HepG2 (cell line): ENCODE results near the gene CADM1. TPM values are rescaled to one million over a fixed set of nuclear protein-coding genes. Genes with fewer than 3 reads are reported as not detected.

Source experiments
- ARID5B ChIP-seq: IDR thresholded peaks from 2 replicates; pipeline ENCODE4 v1.4.0; 2020; ENCODE audit warnings: mild to moderate bottlenecking, missing genetic modification reagents
- BCL6 ChIP-seq: IDR thresholded peaks from 2 replicates; pipeline ENCODE4 v1.6.1; 2016; ENCODE audit warnings: missing genetic modification reagents, missing compliant biosample characterization
- DPF2 ChIP-seq: sonication (generic); formaldehyde crosslinking; IDR thresholded peaks from 2 replicates; pipeline ENCODE4 v1.4.0; 2020; ENCODE audit warnings: mild to moderate bottlenecking, low read depth, missing genetic modification reagents, borderline replicate concordance
- EP300 ChIP-seq, 3 experiments: sonication (generic) in 1 of 3; formaldehyde crosslinking in 1 of 3; IDR thresholded peaks; 2 replicates each; pipeline versions ENCODE4 v1.5.1 to v1.6.1; 2011 to 2020; ENCODE audit warnings: low read depth in 2 of 3, low read length in 2 of 3, borderline replicate concordance in 1 of 3, improper control_type of control experiment in 1 of 3, mild to moderate bottlenecking in 1 of 3, missing genetic modification reagents in 1 of 3, moderate library complexity in 1 of 3
- GRHL1 ChIP-seq: sonication (generic); formaldehyde crosslinking; conservative IDR thresholded peaks from 2 replicates; pipeline ENCODE4 v1.8.0; 2022; ENCODE audit warnings: missing genetic modification reagents
- NCOA2 ChIP-seq: sonication (generic); formaldehyde crosslinking; IDR thresholded peaks from 2 replicates; pipeline ENCODE4 v1.8.0; 2022; ENCODE audit warnings: inconsistent platforms
- NCOA5 ChIP-seq: sonication (generic); formaldehyde crosslinking; IDR thresholded peaks from 2 replicates; pipeline ENCODE4 v1.4.0; 2020; ENCODE audit warnings: missing genetic modification reagents
- NCOR1 ChIP-seq: fragments of 200-600 bp; sonication (generic); IDR thresholded peaks from 2 replicates; pipeline ENCODE4 v1.7.0; 2017; ENCODE audit warnings: antibody characterized with exemption, low read length, borderline replicate concordance
- NFIC ChIP-seq: IDR thresholded peaks from 2 replicates; pipeline ENCODE4 v1.6.1; 2012; ENCODE audit warnings: mild to moderate bottlenecking, low read length, inconsistent platforms
- NR2F2 ChIP-seq: IDR thresholded peaks from 2 replicates; pipeline ENCODE4 v1.6.1; 2012; ENCODE audit warnings: low read depth, inconsistent platforms, borderline replicate concordance
- PAXIP1 ChIP-seq: sonication (generic); formaldehyde crosslinking; conservative IDR thresholded peaks from 2 replicates; pipeline ENCODE4 v1.4.0; 2020; ENCODE audit warnings: mild to moderate bottlenecking, missing genetic modification reagents, moderate library complexity
- RBM22 ChIP-seq: fragments of 200-400 bp; formaldehyde crosslinking; optimal IDR thresholded peaks from 2 replicates; pipeline ENCODE3; 2017; ENCODE audit warnings: mild to moderate bottlenecking, low read length, moderate library complexity
- SOX13 ChIP-seq, 3 experiments: fragments of 450-650 bp in 1 of 3; sonication (generic) in 1 of 3; formaldehyde crosslinking in 1 of 3; IDR thresholded peaks in 2 of 3; conservative IDR thresholded peaks in 1 of 3; 2 replicates each; pipeline versions ENCODE4 v1.5.0 to v1.6.1; 2016 to 2020; ENCODE audit warnings: antibody characterized with exemption in 1 of 3, mild to moderate bottlenecking in 1 of 3, missing compliant biosample characterization in 1 of 3, missing genetic modification reagents in 1 of 3, moderate library complexity in 1 of 3
- TBX2 ChIP-seq: sonication (generic); formaldehyde crosslinking; IDR thresholded peaks from 2 replicates; pipeline ENCODE4 v1.5.0; 2020; ENCODE audit warnings: missing genetic modification reagents, mild to moderate bottlenecking, borderline replicate concordance
- ZBTB37 ChIP-seq: sonication (generic); formaldehyde crosslinking; IDR thresholded peaks from 2 replicates; pipeline ENCODE4 v1.4.0; 2020; ENCODE audit warnings: mild to moderate bottlenecking, missing genetic modification reagents
- ZNF367 ChIP-seq: sonication (generic); formaldehyde crosslinking; IDR thresholded peaks from 2 replicates; pipeline ENCODE4 v1.4.0; 2020; ENCODE audit warnings: missing genetic modification reagents, borderline replicate concordance
- ZNF576 ChIP-seq: sonication (generic); formaldehyde crosslinking; IDR thresholded peaks from 2 replicates; pipeline ENCODE4 v1.4.0; 2020; ENCODE audit warnings: mild to moderate bottlenecking, missing genetic modification reagents
- polyA plus RNA-seq, 8 experiments: library from polyadenylated mRNA; depleted of rRNA in 3 of 8; stranded (reverse) in 7 of 8; unstranded in 1 of 8; fragments of >200 nt; fragmentation: Illumina TruSeq in 4 of 8; extraction: Trizol in 4 of 8; gene quantifications; 2 replicates each; pipeline versions ENCODE4 v1.2.1 to v1.2.3, GENCODE V29; 2011 to 2016; ENCODE audit warnings: low read depth in 4 of 8, missing spikeins in 1 of 8, mixed read lengths in 1 of 8; ENCODE audit not compliant: insufficient read depth in 1 of 8
- total RNA-seq, 5 experiments: library from RNA; depleted of rRNA; stranded (reverse); fragments of >200 nt; fragmentation: Illumina TruSeq; extraction: Trizol; gene quantifications; 2 replicates each; pipeline ENCODE4 v1.2.3, GENCODE V29; 2016; ENCODE audit warnings: low read depth in 1 of 5

CADM1 gene
- total and polyA plus RNA-seq, 2 of the 13 experiments (the other 11 are each of a cell fraction or from before 2014, with no cell fraction given): 71.3 to 122 TPM

GRCh38 chr11:115497303-115497702, 6.9 kb downstream of the CADM1 start (continued):
- 0 out of 2 replicates have a peak, but pooled peaks have one; percentile 25 for TF ChIP-seq PAXIP1 (CRISPR knock-in tag)
- no peak for TF ChIP-seq ZNF576 (CRISPR knock-in tag)
- TF ChIP-seq NFIC: no peak; the same call in 1 of the 2 replicates
- peak in 1 of 2 experiments; percentile 56; a peak in 1 of 4 replicates for TF ChIP-seq EP300 (IDR thresholded peaks at IDR 0.05; ENCODE audit: low read depth in 2 of 2, low read length in 2 of 2)
- TF ChIP-seq EP300 (CRISPR knock-in tag; IDR thresholded peaks at IDR 0.05; ENCODE audit: borderline replicate concordance): no peak
- TF ChIP-seq ZBTB37 (CRISPR knock-in tag): peak; percentile 43; the same call in 1 of the 2 replicates
- no peak for TF ChIP-seq GRHL1 (CRISPR knock-in tag)
- TF ChIP-seq NCOA2 (CRISPR knock-in tag): peak; percentile 57; the same call in 1 of the 2 replicates
- peak; percentile 34; the same call in 1 of the 2 replicates for TF ChIP-seq NCOR1
- peak; percentile 69; the same call in 1 of the 2 replicates for TF ChIP-seq NR2F2
- peak; percentile 77 for TF ChIP-seq ARID5B (CRISPR knock-in tag)
- no peak for TF ChIP-seq ZNF367
- TF ChIP-seq BCL6: peak; percentile 66
- TF ChIP-seq TBX2 (CRISPR knock-in tag): peak; percentile 53; the same call in 1 of the 2 replicates
- TF ChIP-seq DPF2: no peak
- TF ChIP-seq NCOA5: no peak
- TF ChIP-seq SOX13 (IDR thresholded peaks at IDR 0.05): no peak
- peak in 1 of 2 experiments; percentile 51; a peak in 1 of 4 replicates for TF ChIP-seq SOX13 (CRISPR knock-in tag; conservative IDR thresholded peaks at IDR 0.05 in 1 of 2, IDR thresholded peaks at IDR 0.05 in 1 of 2)
- TF ChIP-seq RBM22: peak; percentile 72
